ENCODE data around the gene MVD.

GRCh38 chr16:88622125-88622524 lies 40.8 kb downstream of the MVD start:
- no peak for TF ChIP-seq CTCF (IDR thresholded peaks at IDR 0.05)
- no peak for TF ChIP-seq POLR2A (IDR thresholded peaks at IDR 0.05)

Measured in tibial nerve (tissue), 3 donors.